Measurements from ENCODE around the gene LPP.

- TF ChIP-seq, protein P1, sequence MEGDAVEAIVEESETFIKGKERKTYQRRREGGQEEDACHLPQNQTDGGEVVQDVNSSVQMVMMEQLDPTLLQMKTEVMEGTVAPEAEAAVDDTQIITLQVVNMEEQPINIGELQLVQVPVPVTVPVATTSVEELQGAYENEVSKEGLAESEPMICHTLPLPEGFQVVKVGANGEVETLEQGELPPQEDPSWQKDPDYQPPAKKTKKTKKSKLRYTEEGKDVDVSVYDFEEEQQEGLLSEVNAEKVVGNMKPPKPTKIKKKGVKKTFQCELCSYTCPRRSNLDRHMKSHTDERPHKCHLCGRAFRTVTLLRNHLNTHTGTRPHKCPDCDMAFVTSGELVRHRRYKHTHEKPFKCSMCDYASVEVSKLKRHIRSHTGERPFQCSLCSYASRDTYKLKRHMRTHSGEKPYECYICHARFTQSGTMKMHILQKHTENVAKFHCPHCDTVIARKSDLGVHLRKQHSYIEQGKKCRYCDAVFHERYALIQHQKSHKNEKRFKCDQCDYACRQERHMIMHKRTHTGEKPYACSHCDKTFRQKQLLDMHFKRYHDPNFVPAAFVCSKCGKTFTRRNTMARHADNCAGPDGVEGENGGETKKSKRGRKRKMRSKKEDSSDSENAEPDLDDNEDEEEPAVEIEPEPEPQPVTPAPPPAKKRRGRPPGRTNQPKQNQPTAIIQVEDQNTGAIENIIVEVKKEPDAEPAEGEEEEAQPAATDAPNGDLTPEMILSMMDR (IDR thresholded peaks at IDR 0.05) = no peak
- no peak for TF ChIP-seq POLR2A (IDR thresholded peaks at IDR 0.05)
Observed at GRCh38 chr3:188848947-188849346, 695.0 kb downstream of the LPP start.
